Breast epithelium (tissue), 3 donors: Measurements from ENCODE around the gene GALNTL6.

ENCODE experiments used
- CTCF ChIP-seq, 3 donors: fragments of 450-650 bp; IDR thresholded peaks; one replicate each; pipeline ENCODE4 v1.5.1; 2016 to 2017; ENCODE audit warnings: antibody characterized with exemption in 3 of 3, mild to moderate bottlenecking in 3 of 3, moderate library complexity in 3 of 3
- POLR2A ChIP-seq: fragments of 450-650 bp; IDR thresholded peaks from one replicate; pipeline ENCODE4 v1.6.1; 2016; ENCODE audit warnings: antibody characterized with exemption, mild to moderate bottlenecking, moderate library complexity

- TF ChIP-seq CTCF (IDR thresholded peaks at IDR 0.05) (no peak), POLR2A (no peak)
These were observed 115.1 kb downstream of the GALNTL6 start for GRCh38 chr4:171928336-171928735.
